Stimulated activated CD8-positive, alpha-beta memory T cell treated with anti-CD3 and anti-CD28 coated beads, Interleukin-4, amount 100 ng/mL, for 24 hours (primary cell): ENCODE measurements around the gene E2F3.
"Not testable (repeated sequence)": the region's sequence is repeated elsewhere in the genome, so short reads cannot be mapped to it uniquely, and the experiment has no call there.

Experiments used
- DNase-seq: peaks from one replicate; pipeline ENCODE4 v3.0.0-alpha.2; 2020; ENCODE audit warnings: low read depth

Gene E2F3

GRCh38 chr6:20467437-20467836 is 65.8 kb downstream of the E2F3 start:
- DNase-seq: no peak

- no peak for DNase-seq
These were observed 66.5 kb downstream of the E2F3 start for GRCh38 chr6:20468209-20468608.

GRCh38 chr6:20472748-20473147 is 71.1 kb downstream of the E2F3 start:
- no peak for DNase-seq

GRCh38 chr6:20473518-20473917 is 71.8 kb downstream of the E2F3 start:
- DNase-seq: no peak

- DNase-seq: no peak
These were observed 73.3 kb downstream of the E2F3 start for GRCh38 chr6:20474874-20475542.

GRCh38 chr6:20476501-20477043 is 74.9 kb downstream of the E2F3 start:
- no peak for DNase-seq

GRCh38 chr6:20477485-20477884 is 75.8 kb downstream of the E2F3 start:
- no peak for DNase-seq

- DNase-seq: no peak
These were observed 77.4 kb downstream of the E2F3 start for GRCh38 chr6:20479060-20479459.

- no peak for DNase-seq
These were observed 77.8 kb downstream of the E2F3 start for GRCh38 chr6:20479526-20479925.

GRCh38 chr6:20481281-20481680 is 79.6 kb downstream of the E2F3 start:
- no peak for DNase-seq

GRCh38 chr6:20483887-20484497 is 82.3 kb downstream of the E2F3 start:
- DNase-seq: no peak

GRCh38 chr6:20486641-20487040 is 85.0 kb downstream of the E2F3 start:
- DNase-seq: no peak

- DNase-seq: no peak
These were observed 86.1 kb downstream of the E2F3 start for GRCh38 chr6:20487669-20488375.

- no peak for DNase-seq
These were observed 88.9 kb downstream of the E2F3 start for GRCh38 chr6:20490591-20490990.

GRCh38 chr6:20492099-20492498 is 90.4 kb downstream of the E2F3 start:
- DNase-seq: no peak

GRCh38 chr6:20497216-20498040 is 95.7 kb downstream of the E2F3 start:
- no peak for DNase-seq

GRCh38 chr6:20498041-20498385 is 96.3 kb downstream of the E2F3 start:
- no peak for DNase-seq

GRCh38 chr6:20509212-20509611 is 107.5 kb downstream of the E2F3 start:
- DNase-seq: no peak

- DNase-seq: no peak
These were observed 110.2 kb downstream of the E2F3 start for GRCh38 chr6:20511852-20512251.

GRCh38 chr6:20525208-20525607 is 123.5 kb downstream of the E2F3 start:
- not testable (repeated sequence) for DNase-seq

- not testable (repeated sequence) for DNase-seq
These were observed 127.4 kb downstream of the E2F3 start for GRCh38 chr6:20529086-20529448.

GRCh38 chr6:20532881-20533280 is 131.2 kb downstream of the E2F3 start:
- DNase-seq: no peak
